Astrocyte of the spinal cord (primary cell): ENCODE results near the gene MRFAP1L1.

Source experiments
- DNase-seq: peaks from one replicate; pipeline ENCODE4 v3.0.0; 2011; ENCODE audit warnings: low read depth, low spot score
- H3K4me3 ChIP-seq: 2 replicates; pipeline ENCODE4 v1.5.1; 2011; ENCODE audit warnings: low read depth, mild to moderate bottlenecking, low read length, moderate library complexity
- CTCF ChIP-seq: IDR thresholded peaks from 2 replicates; pipeline ENCODE4 v1.5.1; 2012; ENCODE audit warnings: low read depth, mild to moderate bottlenecking, low read length, inconsistent platforms
- in situ Hi-C: cut with HindIII; loops from 2 replicates; pipeline ENCODE4 v1.10.0; 2017; ENCODE audit warnings: low sequenced_read_pairs

The MRFAP1L1 gene

GRCh38 chr4:6753103-6753560 lies 43.5 kb upstream of the MRFAP1L1 start:
- no peak for TF ChIP-seq CTCF
- no peak for DNase-seq
- in situ Hi-C loops, result no loop called here
- no peak overlapping the region for H3K4me3 ChIP-seq

- in situ Hi-C loops, result no loop called here
- H3K4me3 ChIP-seq, result no peak overlapping the region
- no peak for TF ChIP-seq CTCF
- DNase-seq, result no peak
These were observed 42.8 kb upstream of the MRFAP1L1 start for GRCh38 chr4:6752486-6752829.

- no peak for TF ChIP-seq CTCF
- in situ Hi-C loops, result no loop called here
- H3K4me3 ChIP-seq, result no peak overlapping the region
- DNase-seq, result no peak
These were observed 42.2 kb upstream of the MRFAP1L1 start for GRCh38 chr4:6751611-6752485.

- in situ Hi-C loops, result no loop called here
- no peak for DNase-seq
- TF ChIP-seq CTCF, result no peak
- no peak overlapping the region for H3K4me3 ChIP-seq
These were observed 40.9 kb upstream of the MRFAP1L1 start for GRCh38 chr4:6750286-6751221.

GRCh38 chr4:6749340-6750171 lies 39.9 kb upstream of the MRFAP1L1 start:
- DNase-seq, result peak; percentile 10
- TF ChIP-seq CTCF, result no peak
- H3K4me3 ChIP-seq, result no peak overlapping the region
- in situ Hi-C loops, result no loop called here

GRCh38 chr4:6748286-6748685 lies 38.6 kb upstream of the MRFAP1L1 start:
- in situ Hi-C loops, result no loop called here
- TF ChIP-seq CTCF, result no peak
- DNase-seq, result no peak
- H3K4me3 ChIP-seq, result no peak overlapping the region
